ENCODE measurements around the gene SCYGR3.

DNA sequence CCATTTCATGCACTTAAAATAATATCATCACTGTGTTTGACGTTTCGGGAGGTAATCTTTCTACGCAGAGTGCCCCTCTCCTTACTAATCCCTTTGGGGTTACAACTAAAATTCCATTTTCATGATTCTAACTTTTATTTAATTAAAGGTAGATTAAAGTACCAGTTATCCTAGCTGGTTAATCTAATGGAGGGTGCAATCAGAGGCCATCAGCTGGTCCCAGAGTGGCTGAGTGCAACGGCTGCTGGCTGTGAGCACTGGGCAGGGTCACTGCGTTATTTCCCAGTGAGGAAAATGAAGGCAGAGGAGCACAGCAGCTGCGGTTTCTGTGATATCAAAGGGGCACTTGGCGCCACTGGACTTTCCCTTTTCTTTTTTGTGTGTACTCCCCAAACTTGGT, 14.8 kb upstream of the SCYGR3 start:
- TF ChIP-seq TAF1 (IDR thresholded peaks at IDR 0.05; ENCODE audit: low read depth) (no peak), EZH2 (IDR thresholded peaks at IDR 0.05; ENCODE audit: borderline replicate concordance, insufficient read depth, low read length, poor library complexity, severe bottlenecking) (no peak), SMC3 (conservative IDR thresholded peaks at IDR 0.05; ENCODE audit: poor library complexity) (no peak), EP300 (conservative IDR thresholded peaks at IDR 0.05; ENCODE audit: poor library complexity, severe bottlenecking) (no peak), POLR2AphosphoS5 (IDR thresholded peaks at IDR 0.05) (no peak)
- TF ChIP-seq, protein P1, sequence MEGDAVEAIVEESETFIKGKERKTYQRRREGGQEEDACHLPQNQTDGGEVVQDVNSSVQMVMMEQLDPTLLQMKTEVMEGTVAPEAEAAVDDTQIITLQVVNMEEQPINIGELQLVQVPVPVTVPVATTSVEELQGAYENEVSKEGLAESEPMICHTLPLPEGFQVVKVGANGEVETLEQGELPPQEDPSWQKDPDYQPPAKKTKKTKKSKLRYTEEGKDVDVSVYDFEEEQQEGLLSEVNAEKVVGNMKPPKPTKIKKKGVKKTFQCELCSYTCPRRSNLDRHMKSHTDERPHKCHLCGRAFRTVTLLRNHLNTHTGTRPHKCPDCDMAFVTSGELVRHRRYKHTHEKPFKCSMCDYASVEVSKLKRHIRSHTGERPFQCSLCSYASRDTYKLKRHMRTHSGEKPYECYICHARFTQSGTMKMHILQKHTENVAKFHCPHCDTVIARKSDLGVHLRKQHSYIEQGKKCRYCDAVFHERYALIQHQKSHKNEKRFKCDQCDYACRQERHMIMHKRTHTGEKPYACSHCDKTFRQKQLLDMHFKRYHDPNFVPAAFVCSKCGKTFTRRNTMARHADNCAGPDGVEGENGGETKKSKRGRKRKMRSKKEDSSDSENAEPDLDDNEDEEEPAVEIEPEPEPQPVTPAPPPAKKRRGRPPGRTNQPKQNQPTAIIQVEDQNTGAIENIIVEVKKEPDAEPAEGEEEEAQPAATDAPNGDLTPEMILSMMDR (IDR thresholded peaks at IDR 0.05; ENCODE audit: poor library complexity, severe bottlenecking), result no peak
- TF ChIP-seq, protein P2, sequence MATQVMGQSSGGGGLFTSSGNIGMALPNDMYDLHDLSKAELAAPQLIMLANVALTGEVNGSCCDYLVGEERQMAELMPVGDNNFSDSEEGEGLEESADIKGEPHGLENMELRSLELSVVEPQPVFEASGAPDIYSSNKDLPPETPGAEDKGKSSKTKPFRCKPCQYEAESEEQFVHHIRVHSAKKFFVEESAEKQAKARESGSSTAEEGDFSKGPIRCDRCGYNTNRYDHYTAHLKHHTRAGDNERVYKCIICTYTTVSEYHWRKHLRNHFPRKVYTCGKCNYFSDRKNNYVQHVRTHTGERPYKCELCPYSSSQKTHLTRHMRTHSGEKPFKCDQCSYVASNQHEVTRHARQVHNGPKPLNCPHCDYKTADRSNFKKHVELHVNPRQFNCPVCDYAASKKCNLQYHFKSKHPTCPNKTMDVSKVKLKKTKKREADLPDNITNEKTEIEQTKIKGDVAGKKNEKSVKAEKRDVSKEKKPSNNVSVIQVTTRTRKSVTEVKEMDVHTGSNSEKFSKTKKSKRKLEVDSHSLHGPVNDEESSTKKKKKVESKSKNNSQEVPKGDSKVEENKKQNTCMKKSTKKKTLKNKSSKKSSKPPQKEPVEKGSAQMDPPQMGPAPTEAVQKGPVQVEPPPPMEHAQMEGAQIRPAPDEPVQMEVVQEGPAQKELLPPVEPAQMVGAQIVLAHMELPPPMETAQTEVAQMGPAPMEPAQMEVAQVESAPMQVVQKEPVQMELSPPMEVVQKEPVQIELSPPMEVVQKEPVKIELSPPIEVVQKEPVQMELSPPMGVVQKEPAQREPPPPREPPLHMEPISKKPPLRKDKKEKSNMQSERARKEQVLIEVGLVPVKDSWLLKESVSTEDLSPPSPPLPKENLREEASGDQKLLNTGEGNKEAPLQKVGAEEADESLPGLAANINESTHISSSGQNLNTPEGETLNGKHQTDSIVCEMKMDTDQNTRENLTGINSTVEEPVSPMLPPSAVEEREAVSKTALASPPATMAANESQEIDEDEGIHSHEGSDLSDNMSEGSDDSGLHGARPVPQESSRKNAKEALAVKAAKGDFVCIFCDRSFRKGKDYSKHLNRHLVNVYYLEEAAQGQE (IDR thresholded peaks at IDR 0.05; ENCODE audit: borderline replicate concordance), result no peak
